HepG2 (cell line): ENCODE results near the gene MPP3. TPM values are rescaled to one million over a fixed set of nuclear protein-coding genes. Genes with fewer than 3 reads are reported as not detected.

Experiments used
- BCL6 ChIP-seq: IDR thresholded peaks from 2 replicates; pipeline ENCODE4 v1.6.1; 2016; ENCODE audit warnings: missing genetic modification reagents, missing compliant biosample characterization
- KAT2B ChIP-seq: fragments of 150-350 bp; IDR thresholded peaks from 2 replicates; pipeline ENCODE4 v1.6.1; 2014; ENCODE audit warnings: low read depth, low read length, borderline replicate concordance
- NFKB2 ChIP-seq: sonication (generic); formaldehyde crosslinking; IDR thresholded peaks from 2 replicates; pipeline ENCODE4 v1.4.0; 2020; ENCODE audit warnings: missing genetic modification reagents, borderline replicate concordance
- POLR2A ChIP-seq, 2 experiments: IDR thresholded peaks; 2 replicates each; pipeline ENCODE4 v1.6.1; 2011; ENCODE audit warnings: low read depth in 2 of 2, low read length in 2 of 2, mild to moderate bottlenecking in 1 of 2, moderate library complexity in 1 of 2; ENCODE audit not compliant: insufficient read depth in 1 of 2
- SMC3 ChIP-seq: IDR thresholded peaks from 2 replicates; pipeline ENCODE4 v1.6.1; 2011; ENCODE audit warnings: low read length, improper control_type of control experiment
- THYN1 ChIP-seq: sonication (generic); formaldehyde crosslinking; IDR thresholded peaks from 2 replicates; pipeline ENCODE4 v1.8.1; 2023; ENCODE audit warnings: low read depth, mild to moderate bottlenecking, moderate library complexity, missing genetic modification reagents, borderline replicate concordance
- ZFP1 ChIP-seq: IDR thresholded peaks from 2 replicates; pipeline ENCODE4 v1.6.1; 2016
- ZIK1 ChIP-seq: sonication (generic); formaldehyde crosslinking; IDR thresholded peaks from 2 replicates; pipeline ENCODE4 v1.5.0; 2020; ENCODE audit warnings: mild to moderate bottlenecking, low read depth, missing genetic modification reagents, borderline replicate concordance
- ZNF160 ChIP-seq: sonication (generic); formaldehyde crosslinking; IDR thresholded peaks from 2 replicates; pipeline ENCODE4 v1.8.0; 2022; ENCODE audit warnings: mild to moderate bottlenecking, inconsistent platforms, missing genetic modification reagents
- ZNF251 ChIP-seq: sonication (generic); formaldehyde crosslinking; IDR thresholded peaks from 2 replicates; pipeline ENCODE4 v1.9.0; 2021; ENCODE audit warnings: mild to moderate bottlenecking, missing genetic modification reagents
- ZNF431 ChIP-seq: sonication (generic); formaldehyde crosslinking; IDR thresholded peaks from 2 replicates; pipeline ENCODE4 v1.9.0; 2022; ENCODE audit warnings: missing genetic modification reagents, low read depth, mild to moderate bottlenecking, borderline replicate concordance
- ZNF460 ChIP-seq: sonication (generic); formaldehyde crosslinking; IDR thresholded peaks from 2 replicates; pipeline ENCODE4 v1.5.1; 2020; ENCODE audit warnings: missing genetic modification reagents, mild to moderate bottlenecking, borderline replicate concordance
- ZNF468 ChIP-seq: sonication (generic); formaldehyde crosslinking; IDR thresholded peaks from 2 replicates; pipeline ENCODE4 v1.8.0; 2022; ENCODE audit warnings: mild to moderate bottlenecking, moderate library complexity, missing genetic modification reagents
- ZNF563 ChIP-seq: sonication (generic); formaldehyde crosslinking; IDR thresholded peaks from 2 replicates; pipeline ENCODE4 v1.8.0; 2022; ENCODE audit warnings: mild to moderate bottlenecking, moderate library complexity, missing genetic modification reagents
- ZNF629 ChIP-seq: sonication (generic); formaldehyde crosslinking; conservative IDR thresholded peaks from 2 replicates; pipeline ENCODE4 v1.5.0; 2020; ENCODE audit warnings: missing genetic modification reagents
- ZNF660 ChIP-seq: sonication (generic); formaldehyde crosslinking; IDR thresholded peaks from 2 replicates; pipeline ENCODE4 v1.5.1; 2020; ENCODE audit warnings: mild to moderate bottlenecking, low read depth, missing genetic modification reagents, borderline replicate concordance
- ZNF749 ChIP-seq: sonication (generic); formaldehyde crosslinking; IDR thresholded peaks from 2 replicates; pipeline ENCODE4 v1.8.0; 2022; ENCODE audit warnings: mild to moderate bottlenecking, missing genetic modification reagents, moderate library complexity, borderline replicate concordance
- polyA plus RNA-seq, 8 experiments: library from polyadenylated mRNA; depleted of rRNA in 3 of 8; stranded (reverse) in 7 of 8; unstranded in 1 of 8; fragments of >200 nt; fragmentation: Illumina TruSeq in 4 of 8; extraction: Trizol in 4 of 8; gene quantifications; 2 replicates each; pipeline versions ENCODE4 v1.2.1 to v1.2.3, GENCODE V29; 2011 to 2016; ENCODE audit warnings: low read depth in 4 of 8, missing spikeins in 1 of 8, mixed read lengths in 1 of 8; ENCODE audit not compliant: insufficient read depth in 1 of 8
- total RNA-seq, 5 experiments: library from RNA; depleted of rRNA; stranded (reverse); fragments of >200 nt; fragmentation: Illumina TruSeq; extraction: Trizol; gene quantifications; 2 replicates each; pipeline ENCODE4 v1.2.3, GENCODE V29; 2016; ENCODE audit warnings: low read depth in 1 of 5
- TF ChIP-seq, protein P1 (sequence below): sonication (generic); formaldehyde crosslinking; IDR thresholded peaks from 2 replicates; pipeline ENCODE4 v1.4.0; 2020; ENCODE audit warnings: mild to moderate bottlenecking, missing genetic modification reagents
- TF ChIP-seq, protein P2 (sequence below): sonication (generic); formaldehyde crosslinking; IDR thresholded peaks from 2 replicates; pipeline ENCODE4 v1.4.0; 2020; ENCODE audit warnings: low read depth, mild to moderate bottlenecking, missing genetic modification reagents
- TF ChIP-seq, protein P3 (sequence below): sonication (generic); formaldehyde crosslinking; IDR thresholded peaks from 2 replicates; pipeline ENCODE4 v1.4.0; 2020; ENCODE audit warnings: missing genetic modification reagents
- TF ChIP-seq, protein P4 (sequence below): sonication (generic); formaldehyde crosslinking; conservative IDR thresholded peaks from 2 replicates; pipeline ENCODE4 v1.4.0; 2020; ENCODE audit warnings: missing genetic modification reagents
- TF ChIP-seq, protein P5 (sequence below): sonication (generic); formaldehyde crosslinking; IDR thresholded peaks from 2 replicates; pipeline ENCODE4 v1.8.0; 2022; ENCODE audit warnings: missing genetic modification reagents, mild to moderate bottlenecking, moderate library complexity, borderline replicate concordance

The MPP3 gene
- total and polyA plus RNA-seq, 2 of the 13 experiments (the other 11 are each of a cell fraction or from before 2014, with no cell fraction given): 0.91 to 1.8 TPM

DNA sequence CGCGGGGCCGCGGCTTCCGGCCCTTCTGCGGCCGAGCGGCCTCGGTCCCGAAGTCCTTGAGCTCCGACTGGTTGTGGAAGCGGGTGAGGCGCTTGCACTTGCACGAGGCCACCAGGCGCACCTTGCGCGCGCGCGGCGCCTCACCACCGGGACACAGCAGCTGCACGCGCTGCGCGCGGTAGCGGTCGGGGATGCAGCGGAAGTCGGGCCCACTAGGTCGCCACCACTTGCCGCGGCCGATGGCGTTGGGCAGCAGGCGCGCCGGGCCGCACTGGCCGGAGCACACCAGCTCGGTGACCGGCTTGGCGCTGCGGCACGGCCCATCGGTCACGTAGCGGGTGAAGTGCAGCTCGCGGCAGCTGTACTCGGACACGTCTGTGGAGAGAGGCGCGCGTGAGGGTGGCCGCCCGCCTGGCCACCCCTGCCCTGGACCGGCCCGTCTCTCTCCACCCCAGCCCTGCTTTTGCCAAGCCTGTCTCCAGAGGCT, 77.5 kb downstream of the MPP3 start (continued):
- TF ChIP-seq, protein P1, sequence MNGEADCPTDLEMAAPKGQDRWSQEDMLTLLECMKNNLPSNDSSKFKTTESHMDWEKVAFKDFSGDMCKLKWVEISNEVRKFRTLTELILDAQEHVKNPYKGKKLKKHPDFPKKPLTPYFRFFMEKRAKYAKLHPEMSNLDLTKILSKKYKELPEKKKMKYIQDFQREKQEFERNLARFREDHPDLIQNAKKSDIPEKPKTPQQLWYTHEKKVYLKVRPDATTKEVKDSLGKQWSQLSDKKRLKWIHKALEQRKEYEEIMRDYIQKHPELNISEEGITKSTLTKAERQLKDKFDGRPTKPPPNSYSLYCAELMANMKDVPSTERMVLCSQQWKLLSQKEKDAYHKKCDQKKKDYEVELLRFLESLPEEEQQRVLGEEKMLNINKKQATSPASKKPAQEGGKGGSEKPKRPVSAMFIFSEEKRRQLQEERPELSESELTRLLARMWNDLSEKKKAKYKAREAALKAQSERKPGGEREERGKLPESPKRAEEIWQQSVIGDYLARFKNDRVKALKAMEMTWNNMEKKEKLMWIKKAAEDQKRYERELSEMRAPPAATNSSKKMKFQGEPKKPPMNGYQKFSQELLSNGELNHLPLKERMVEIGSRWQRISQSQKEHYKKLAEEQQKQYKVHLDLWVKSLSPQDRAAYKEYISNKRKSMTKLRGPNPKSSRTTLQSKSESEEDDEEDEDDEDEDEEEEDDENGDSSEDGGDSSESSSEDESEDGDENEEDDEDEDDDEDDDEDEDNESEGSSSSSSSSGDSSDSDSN (CRISPR knock-in tag): peak; percentile 76; the same call in 1 of the 2 replicates
- TF ChIP-seq, protein P2, sequence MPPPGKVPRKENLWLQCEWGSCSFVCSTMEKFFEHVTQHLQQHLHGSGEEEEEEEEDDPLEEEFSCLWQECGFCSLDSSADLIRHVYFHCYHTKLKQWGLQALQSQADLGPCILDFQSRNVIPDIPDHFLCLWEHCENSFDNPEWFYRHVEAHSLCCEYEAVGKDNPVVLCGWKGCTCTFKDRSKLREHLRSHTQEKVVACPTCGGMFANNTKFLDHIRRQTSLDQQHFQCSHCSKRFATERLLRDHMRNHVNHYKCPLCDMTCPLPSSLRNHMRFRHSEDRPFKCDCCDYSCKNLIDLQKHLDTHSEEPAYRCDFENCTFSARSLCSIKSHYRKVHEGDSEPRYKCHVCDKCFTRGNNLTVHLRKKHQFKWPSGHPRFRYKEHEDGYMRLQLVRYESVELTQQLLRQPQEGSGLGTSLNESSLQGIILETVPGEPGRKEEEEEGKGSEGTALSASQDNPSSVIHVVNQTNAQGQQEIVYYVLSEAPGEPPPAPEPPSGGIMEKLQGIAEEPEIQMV (CRISPR knock-in tag): 0 out of 2 replicates have a peak, but pooled peaks have one; percentile 21
- TF ChIP-seq ZNF160: no peak
- TF ChIP-seq ZFP1: no peak
- TF ChIP-seq ZIK1: no peak
- TF ChIP-seq BCL6: no peak
- TF ChIP-seq SMC3: no peak
- no peak for TF ChIP-seq ZNF660 (CRISPR knock-in tag)
- no peak for TF ChIP-seq POLR2A (IDR thresholded peaks at IDR 0.05; ENCODE audit: insufficient read depth in 1 of 2, low read depth in 2 of 2, low read length in 2 of 2)
- no peak for TF ChIP-seq ZNF251 (CRISPR knock-in tag)
- TF ChIP-seq ZNF749 (CRISPR knock-in tag): no peak
- TF ChIP-seq, protein P3, sequence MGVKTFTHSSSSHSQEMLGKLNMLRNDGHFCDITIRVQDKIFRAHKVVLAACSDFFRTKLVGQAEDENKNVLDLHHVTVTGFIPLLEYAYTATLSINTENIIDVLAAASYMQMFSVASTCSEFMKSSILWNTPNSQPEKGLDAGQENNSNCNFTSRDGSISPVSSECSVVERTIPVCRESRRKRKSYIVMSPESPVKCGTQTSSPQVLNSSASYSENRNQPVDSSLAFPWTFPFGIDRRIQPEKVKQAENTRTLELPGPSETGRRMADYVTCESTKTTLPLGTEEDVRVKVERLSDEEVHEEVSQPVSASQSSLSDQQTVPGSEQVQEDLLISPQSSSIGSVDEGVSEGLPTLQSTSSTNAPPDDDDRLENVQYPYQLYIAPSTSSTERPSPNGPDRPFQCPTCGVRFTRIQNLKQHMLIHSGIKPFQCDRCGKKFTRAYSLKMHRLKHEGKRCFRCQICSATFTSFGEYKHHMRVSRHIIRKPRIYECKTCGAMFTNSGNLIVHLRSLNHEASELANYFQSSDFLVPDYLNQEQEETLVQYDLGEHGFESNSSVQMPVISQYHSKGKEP: no peak
- TF ChIP-seq NFKB2 (CRISPR knock-in tag): no peak
- TF ChIP-seq KAT2B: no peak
- TF ChIP-seq ZNF629 (CRISPR knock-in tag): no peak
- TF ChIP-seq ZNF460 (CRISPR knock-in tag): no peak
- TF ChIP-seq ZNF563 (CRISPR knock-in tag): peak; percentile 68; the same call in 1 of the 2 replicates
- TF ChIP-seq, protein P4, sequence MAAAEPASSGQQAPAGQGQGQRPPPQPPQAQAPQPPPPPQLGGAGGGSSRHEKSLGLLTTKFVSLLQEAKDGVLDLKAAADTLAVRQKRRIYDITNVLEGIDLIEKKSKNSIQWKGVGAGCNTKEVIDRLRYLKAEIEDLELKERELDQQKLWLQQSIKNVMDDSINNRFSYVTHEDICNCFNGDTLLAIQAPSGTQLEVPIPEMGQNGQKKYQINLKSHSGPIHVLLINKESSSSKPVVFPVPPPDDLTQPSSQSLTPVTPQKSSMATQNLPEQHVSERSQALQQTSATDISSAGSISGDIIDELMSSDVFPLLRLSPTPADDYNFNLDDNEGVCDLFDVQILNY (CRISPR knock-in tag): no peak
- TF ChIP-seq, protein P5, sequence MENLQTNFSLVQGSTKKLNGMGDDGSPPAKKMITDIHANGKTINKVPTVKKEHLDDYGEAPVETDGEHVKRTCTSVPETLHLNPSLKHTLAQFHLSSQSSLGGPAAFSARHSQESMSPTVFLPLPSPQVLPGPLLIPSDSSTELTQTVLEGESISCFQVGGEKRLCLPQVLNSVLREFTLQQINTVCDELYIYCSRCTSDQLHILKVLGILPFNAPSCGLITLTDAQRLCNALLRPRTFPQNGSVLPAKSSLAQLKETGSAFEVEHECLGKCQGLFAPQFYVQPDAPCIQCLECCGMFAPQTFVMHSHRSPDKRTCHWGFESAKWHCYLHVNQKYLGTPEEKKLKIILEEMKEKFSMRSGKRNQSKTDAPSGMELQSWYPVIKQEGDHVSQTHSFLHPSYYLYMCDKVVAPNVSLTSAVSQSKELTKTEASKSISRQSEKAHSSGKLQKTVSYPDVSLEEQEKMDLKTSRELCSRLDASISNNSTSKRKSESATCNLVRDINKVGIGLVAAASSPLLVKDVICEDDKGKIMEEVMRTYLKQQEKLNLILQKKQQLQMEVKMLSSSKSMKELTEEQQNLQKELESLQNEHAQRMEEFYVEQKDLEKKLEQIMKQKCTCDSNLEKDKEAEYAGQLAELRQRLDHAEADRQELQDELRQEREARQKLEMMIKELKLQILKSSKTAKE (CRISPR knock-in tag): 0 out of 2 replicates have a peak, but pooled peaks have one; percentile 13
- TF ChIP-seq ZNF431 (CRISPR knock-in tag): no peak
- no peak for TF ChIP-seq ZNF468
- TF ChIP-seq THYN1 (CRISPR knock-in tag): no peak
